Esophagus (tissue), 2 donors: ENCODE measurements around the gene DNAH12. TPM values are rescaled to one million over a fixed set of nuclear protein-coding genes. Genes with fewer than 3 reads are reported as not detected.
"Not testable (repeated sequence)": the region's sequence is repeated elsewhere in the genome, so short reads cannot be mapped to it uniquely, and the experiment has no call there.

Source experiments
- H3K27ac ChIP-seq, 2 donors: one replicate each; pipeline ENCODE4 v1.5.1; 2013; ENCODE audit warnings: low read depth in 2 of 2, mild to moderate bottlenecking in 2 of 2, inconsistent platforms in 1 of 2, low read length in 1 of 2, moderate library complexity in 1 of 2
- H3K27me3 ChIP-seq, 2 donors: one replicate each; pipeline ENCODE4 v1.6.1; 2013; ENCODE audit warnings: low read length in 2 of 2, control low read depth in 1 of 2, mild to moderate bottlenecking in 1 of 2; ENCODE audit not compliant: insufficient read depth in 2 of 2, control insufficient read depth in 1 of 2
- H3K36me3 ChIP-seq, 2 donors: one replicate each; pipeline ENCODE4 v1.6.1; 2013; ENCODE audit warnings: low read length in 1 of 2; ENCODE audit not compliant: control insufficient read depth in 2 of 2, insufficient read depth in 2 of 2
- H3K4me1 ChIP-seq, 2 donors: one replicate each; pipeline ENCODE4 v1.6.1; 2013; ENCODE audit warnings: low read length in 1 of 2; ENCODE audit not compliant: control insufficient read depth in 2 of 2, insufficient read depth in 2 of 2
- H3K4me3 ChIP-seq, 2 donors: one replicate each; pipeline ENCODE4 v1.5.1; 2013; ENCODE audit warnings: low read length in 2 of 2, mild to moderate bottlenecking in 2 of 2, low read depth in 1 of 2, moderate library complexity in 1 of 2
- H3K9me3 ChIP-seq, 2 donors: one replicate each; pipeline ENCODE4 v1.6.1; 2013; ENCODE audit warnings: mild to moderate bottlenecking in 2 of 2, low read depth in 1 of 2, low read length in 1 of 2, moderate library complexity in 1 of 2; ENCODE audit not compliant: control insufficient read depth in 2 of 2, insufficient read depth in 1 of 2
- WGBS, 2 donors: extraction: QIAGEN DNeasy Blood & Tissue Kit; methylation state at CpG; one replicate each; pipeline ENCODE4 v1.1.7; 2013; 5-methylcytosine and 5-hydroxymethylcytosine counted together
- polyA plus RNA-seq, 2 donors: library from polyadenylated mRNA; stranded (reverse); fragments of 200-250 nt; gene quantifications; one replicate each; pipeline ENCODE4 v1.2.3, GENCODE V29; 2013
- donor health status: healthy with polysubstance abuse.
- donor health status: Bipolar disorder and iron deficiency.

The DNAH12 gene
- polyA plus RNA-seq, 2 donors = 0.06 to 0.24 TPM

DNA sequence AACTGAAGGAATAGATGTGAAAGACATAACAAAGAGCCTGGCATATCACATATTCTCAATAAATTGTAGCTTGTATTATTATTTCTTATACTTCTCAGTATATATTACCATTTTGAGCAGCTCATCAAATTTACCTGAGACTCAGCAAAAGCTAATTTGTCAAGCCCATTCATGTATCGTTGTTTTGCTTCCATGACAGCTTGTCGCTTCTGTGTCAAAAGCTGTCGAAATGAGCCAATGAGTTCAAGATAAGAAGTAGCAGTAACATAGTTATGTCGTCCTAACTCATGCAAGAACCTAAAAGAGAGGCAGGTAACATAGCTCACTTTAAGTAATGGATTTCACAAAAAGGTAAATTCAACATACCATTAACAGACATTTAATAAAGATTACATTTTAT is 157.8 kb downstream of the DNAH12 start:
- no peak overlapping the region for H3K27ac ChIP-seq
- no peak overlapping the region for H3K4me3 ChIP-seq
- 86% methylated on average over 4 of the region's 4 CpGs for WGBS, 2 donors
- H3K9me3 ChIP-seq = no peaks in the 10 kb centered on the region
- H3K36me3 ChIP-seq = no peaks in the 10 kb centered on the region
- H3K4me1 ChIP-seq = no peaks in the 10 kb centered on the region
- H3K27me3 ChIP-seq = no peaks in the 10 kb centered on the region

DNA sequence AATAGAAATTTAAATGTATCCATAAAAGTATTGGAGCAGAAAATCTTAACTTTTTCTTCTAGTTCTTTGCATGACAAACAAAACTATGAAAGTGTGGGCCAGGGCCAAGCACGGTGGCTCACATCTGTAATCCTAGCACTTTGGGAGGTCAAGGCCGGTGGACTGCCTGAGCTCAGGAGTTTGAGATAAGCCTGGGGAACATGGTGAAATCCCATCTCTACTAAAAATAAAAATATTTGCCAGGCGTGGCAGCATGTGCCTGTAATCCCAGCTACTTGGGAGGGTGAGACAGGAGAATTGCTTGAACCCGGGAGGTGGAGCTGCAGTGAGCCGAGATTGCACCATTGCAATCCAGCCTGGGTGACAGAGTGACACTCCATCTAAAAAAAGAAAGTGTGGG is 158.6 kb downstream of the DNAH12 start:
- no peaks in the 10 kb centered on the region for H3K4me1 ChIP-seq
- 79 to 89% methylated on average over 5 of the region's 5 CpGs for WGBS, 2 donors
- H3K27ac ChIP-seq = no peak overlapping the region
- no peak overlapping the region for H3K4me3 ChIP-seq
- no peaks in the 10 kb centered on the region for H3K27me3 ChIP-seq
- no peaks in the 10 kb centered on the region for H3K36me3 ChIP-seq
- H3K9me3 ChIP-seq = no peaks in the 10 kb centered on the region

DNA sequence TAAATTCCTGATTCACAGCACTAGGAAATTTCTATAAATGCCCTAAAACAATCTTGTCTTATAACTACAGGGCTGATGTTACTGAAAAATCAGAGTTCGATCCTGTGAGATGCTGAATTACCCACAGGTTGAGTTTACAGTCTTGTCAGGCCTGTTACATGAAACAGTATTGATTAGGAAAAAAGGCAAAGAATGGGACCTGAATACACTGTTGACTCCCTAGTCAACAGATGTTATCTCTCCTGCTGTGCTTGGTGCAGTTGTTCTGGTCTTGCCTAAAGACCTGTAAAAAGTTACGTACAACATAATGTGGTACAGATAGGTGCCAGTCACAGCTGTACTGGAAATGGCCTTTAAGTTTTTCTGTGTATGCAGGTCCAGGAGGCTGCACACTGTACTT is 160.3 kb downstream of the DNAH12 start:
- H3K4me3 ChIP-seq = no peak overlapping the region
- H3K27me3 ChIP-seq = no peaks in the 10 kb centered on the region
- H3K36me3 ChIP-seq = no peaks in the 10 kb centered on the region
- H3K27ac ChIP-seq = no peak overlapping the region
- H3K9me3 ChIP-seq = no peaks in the 10 kb centered on the region
- H3K4me1 ChIP-seq = no peaks in the 10 kb centered on the region
- 88 to 92% methylated on average over 2 of the region's 2 CpGs for WGBS, 2 donors

DNA sequence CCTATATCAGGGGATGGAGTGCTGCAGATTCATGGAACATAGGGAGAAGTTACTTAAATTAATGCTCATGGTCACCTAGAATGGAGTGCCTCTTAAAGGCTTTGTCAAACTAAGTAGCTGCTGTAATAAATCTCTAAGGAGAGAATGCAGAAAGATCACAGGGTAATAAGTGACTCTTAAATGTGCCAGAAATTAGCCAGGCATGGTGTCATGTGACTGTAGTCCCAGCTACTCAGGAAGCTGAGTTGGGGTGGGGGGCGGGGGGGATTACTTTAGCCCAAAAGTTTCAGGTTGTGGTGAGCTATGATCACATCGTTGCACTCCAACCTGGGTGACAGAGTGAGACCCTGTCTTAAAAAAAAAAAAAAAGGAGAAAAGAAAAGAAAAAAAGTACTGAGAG is 160.7 kb downstream of the DNAH12 start:
- Histone ChIP-seq H3K4me1 (no peaks in the 10 kb centered on the region), H3K27me3 (no peaks in the 10 kb centered on the region), H3K4me3 (no peak overlapping the region), H3K27ac (no peak overlapping the region), H3K36me3 (no peaks in the 10 kb centered on the region), H3K9me3 (no peaks in the 10 kb centered on the region)
- WGBS, 2 donors = 52 to 56% methylated on average over 2 of the region's 2 CpGs

DNA sequence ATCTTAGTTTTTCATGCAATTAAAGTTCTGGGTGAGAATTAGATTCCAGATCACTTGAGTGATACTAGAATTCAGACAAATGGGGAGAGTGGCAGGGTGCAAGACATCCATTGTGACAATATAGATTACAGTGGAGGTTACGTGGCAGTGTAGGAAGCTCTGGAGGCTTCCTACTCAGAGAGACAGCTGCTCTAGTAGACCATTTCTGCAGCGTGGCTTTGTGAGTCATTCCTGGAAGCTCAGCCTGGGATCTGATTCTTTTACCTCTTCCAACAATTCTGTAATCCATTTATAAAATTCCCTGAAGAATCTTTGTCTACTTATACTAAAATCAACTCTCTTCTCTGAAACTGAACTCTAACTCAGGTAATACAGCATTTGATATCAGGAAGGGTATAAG is 161.2 kb downstream of the DNAH12 start:
- no peak overlapping the region for H3K27ac ChIP-seq
- no peaks in the 10 kb centered on the region for H3K27me3 ChIP-seq
- no peaks in the 10 kb centered on the region for H3K36me3 ChIP-seq
- H3K4me3 ChIP-seq = no peak overlapping the region
- WGBS, 2 donors = 55 to 58% methylated on average over 2 of the region's 2 CpGs
- no peaks in the 10 kb centered on the region for H3K4me1 ChIP-seq
- no peaks in the 10 kb centered on the region for H3K9me3 ChIP-seq

DNA sequence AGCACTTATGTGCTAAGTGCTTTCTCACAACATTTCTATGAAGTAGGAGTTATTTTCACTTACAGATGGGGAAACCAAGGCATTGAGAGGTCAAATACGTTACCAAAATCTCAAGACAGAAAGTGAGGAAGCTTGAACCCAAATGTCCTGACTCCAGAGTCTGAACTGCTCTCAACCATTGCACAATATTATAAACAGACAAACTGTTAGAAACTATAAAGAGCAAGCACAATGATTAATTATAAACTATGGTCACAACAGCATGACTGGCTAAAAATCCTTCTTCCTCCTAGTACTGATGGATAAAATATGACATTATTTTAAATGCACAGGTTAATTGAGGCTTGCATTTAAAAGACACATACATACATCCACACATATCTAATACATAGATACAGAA is 173.8 kb downstream of the DNAH12 start:
- WGBS, 2 donors = 49 to 50% methylated on average over 1 of the region's 1 CpG
- no peaks in the 10 kb centered on the region for H3K9me3 ChIP-seq
- no peak overlapping the region for H3K27ac ChIP-seq
- no peaks in the 10 kb centered on the region for H3K36me3 ChIP-seq
- H3K27me3 ChIP-seq = no peaks in the 10 kb centered on the region
- H3K4me3 ChIP-seq = no peak overlapping the region
- no peaks in the 10 kb centered on the region for H3K4me1 ChIP-seq

DNA sequence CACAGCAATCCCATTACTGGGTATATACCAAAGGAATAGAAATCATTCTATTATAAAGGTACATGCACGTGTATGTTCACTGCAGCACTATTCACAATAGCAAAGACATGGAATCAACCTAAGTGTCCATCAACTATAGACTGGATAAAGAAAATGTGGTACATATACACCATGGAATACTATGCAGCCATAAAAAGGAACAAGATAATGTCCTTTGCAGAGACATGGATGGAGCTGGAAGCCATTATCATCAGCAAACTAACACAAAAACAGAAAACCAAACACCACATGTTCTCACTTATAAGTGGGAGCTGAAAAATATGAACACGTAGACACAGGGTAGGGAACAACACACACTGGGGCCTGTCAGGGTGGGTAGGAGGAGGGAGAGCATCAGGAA is 179.1 kb downstream of the DNAH12 start:
- not testable (repeated sequence) for H3K36me3 ChIP-seq, H3K9me3 ChIP-seq, H3K4me3 ChIP-seq, H3K27ac ChIP-seq, H3K4me1 ChIP-seq, H3K27me3 ChIP-seq
- 88% methylated on average over 2 of the region's 2 CpGs for WGBS, 2 donors

DNA sequence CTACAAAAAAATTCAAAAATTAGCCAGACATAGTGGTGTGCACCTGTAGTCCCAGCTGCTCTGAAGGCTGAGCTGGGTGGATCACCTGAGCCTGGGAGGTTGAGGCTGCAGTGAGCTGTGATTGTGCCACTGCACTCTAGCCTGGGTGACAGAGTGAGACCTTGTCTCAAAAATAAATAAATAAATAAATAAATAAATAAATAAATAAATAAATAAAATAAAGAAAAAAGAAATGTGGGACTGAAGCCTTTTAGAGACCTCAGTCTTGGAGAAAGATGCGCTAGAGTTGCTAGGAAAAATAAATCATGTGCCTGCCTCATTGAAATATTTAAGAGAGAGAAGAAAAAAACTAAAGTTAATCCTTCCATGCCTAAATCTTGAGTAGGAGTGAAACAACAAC is 187.9 kb downstream of the DNAH12 start:
- not testable (repeated sequence) for H3K27me3 ChIP-seq, H3K36me3 ChIP-seq, H3K4me1 ChIP-seq, H3K9me3 ChIP-seq, H3K4me3 ChIP-seq, H3K27ac ChIP-seq
- WGBS, 2 donors = 93 to 98% methylated on average over 1 of the region's 1 CpG

DNA sequence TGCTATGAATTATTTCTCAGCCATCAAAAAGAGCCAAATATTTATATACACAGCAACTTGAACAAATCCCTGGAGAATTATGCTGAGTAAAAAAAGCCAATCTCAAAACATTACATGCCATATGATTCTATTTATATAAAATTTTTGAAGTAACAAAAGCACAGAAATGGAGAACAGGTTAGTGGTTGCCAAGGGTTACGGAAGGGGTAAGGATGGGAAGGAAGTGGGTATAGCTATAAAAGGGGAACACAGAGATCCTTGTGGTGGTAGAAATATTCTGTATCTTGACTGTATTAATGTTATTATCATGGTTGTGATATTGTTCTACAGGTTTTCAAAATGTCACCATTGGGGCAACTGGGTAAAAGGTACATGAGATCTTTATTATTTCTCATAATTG is 189.4 kb downstream of the DNAH12 start:
- Histone ChIP-seq H3K27me3 (no peaks in the 10 kb centered on the region), H3K4me3 (no peak overlapping the region), H3K27ac (no peak overlapping the region), H3K4me1 (no peaks in the 10 kb centered on the region), H3K9me3 (no peaks in the 10 kb centered on the region), H3K36me3 (no peaks in the 10 kb centered on the region)
- WGBS, 2 donors = 70% methylated on average over 1 of the region's 1 CpG

DNA sequence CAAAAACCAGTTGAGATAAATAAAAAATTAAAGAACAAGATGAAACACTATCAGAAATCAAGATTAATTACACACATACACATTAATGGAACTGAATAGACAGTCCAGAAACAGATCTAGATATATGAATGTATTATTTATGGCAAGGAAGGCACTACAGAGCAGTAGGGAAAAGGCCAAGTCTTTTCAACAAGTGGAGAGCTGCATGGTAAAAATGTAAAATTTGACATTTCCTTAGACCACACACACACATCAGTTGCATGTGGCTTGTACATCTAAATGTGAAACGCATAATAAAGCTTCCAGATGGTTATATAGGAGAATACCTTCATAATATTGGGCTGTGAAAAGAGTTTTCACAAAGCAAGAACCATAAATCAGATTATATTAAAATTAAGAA is 193.9 kb downstream of the DNAH12 start:
- no peaks in the 10 kb centered on the region for H3K4me1 ChIP-seq
- H3K36me3 ChIP-seq = no peaks in the 10 kb centered on the region
- 80 to 82% methylated on average over 1 of the region's 1 CpG for WGBS, 2 donors
- no peak overlapping the region for H3K27ac ChIP-seq
- no peak overlapping the region for H3K4me3 ChIP-seq
- no peaks in the 10 kb centered on the region for H3K27me3 ChIP-seq
- H3K9me3 ChIP-seq = no peaks in the 10 kb centered on the region
